ENCODE data around the gene MGP.

DNA sequence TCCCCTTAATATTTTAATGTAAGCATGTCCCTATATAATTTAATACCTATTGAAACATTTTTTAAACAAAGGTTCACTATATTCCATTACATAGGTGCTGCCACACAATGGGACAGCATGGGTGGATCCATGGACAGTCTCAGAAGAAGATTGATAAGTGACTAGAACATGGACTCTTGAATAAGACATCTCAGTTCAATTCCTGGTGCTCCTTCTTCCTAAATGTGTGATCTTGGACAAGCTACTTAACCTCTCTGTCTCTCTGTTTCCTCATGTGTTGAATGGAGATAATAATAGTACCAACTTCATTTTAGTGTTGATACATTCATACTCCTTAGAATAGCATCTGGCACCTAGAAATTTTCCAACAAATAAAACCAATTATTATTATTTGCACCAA lies 41.3 kb downstream of the MGP start:
- TF ChIP-seq, protein P1, sequence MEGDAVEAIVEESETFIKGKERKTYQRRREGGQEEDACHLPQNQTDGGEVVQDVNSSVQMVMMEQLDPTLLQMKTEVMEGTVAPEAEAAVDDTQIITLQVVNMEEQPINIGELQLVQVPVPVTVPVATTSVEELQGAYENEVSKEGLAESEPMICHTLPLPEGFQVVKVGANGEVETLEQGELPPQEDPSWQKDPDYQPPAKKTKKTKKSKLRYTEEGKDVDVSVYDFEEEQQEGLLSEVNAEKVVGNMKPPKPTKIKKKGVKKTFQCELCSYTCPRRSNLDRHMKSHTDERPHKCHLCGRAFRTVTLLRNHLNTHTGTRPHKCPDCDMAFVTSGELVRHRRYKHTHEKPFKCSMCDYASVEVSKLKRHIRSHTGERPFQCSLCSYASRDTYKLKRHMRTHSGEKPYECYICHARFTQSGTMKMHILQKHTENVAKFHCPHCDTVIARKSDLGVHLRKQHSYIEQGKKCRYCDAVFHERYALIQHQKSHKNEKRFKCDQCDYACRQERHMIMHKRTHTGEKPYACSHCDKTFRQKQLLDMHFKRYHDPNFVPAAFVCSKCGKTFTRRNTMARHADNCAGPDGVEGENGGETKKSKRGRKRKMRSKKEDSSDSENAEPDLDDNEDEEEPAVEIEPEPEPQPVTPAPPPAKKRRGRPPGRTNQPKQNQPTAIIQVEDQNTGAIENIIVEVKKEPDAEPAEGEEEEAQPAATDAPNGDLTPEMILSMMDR (IDR thresholded peaks at IDR 0.05; ENCODE audit: poor library complexity) = no peak
- no peak for TF ChIP-seq EZH2phosphoT487 (IDR thresholded peaks at IDR 0.05; ENCODE audit: low read depth, severe bottlenecking, unreplicated experiment)

Measured in hepatocyte (in vitro differentiated cells).